Loucy (cell line): Measurements from ENCODE around the gene LAMC3.

ENCODE experiments used
- H2AFZ ChIP-seq: fragments of 200-600 bp; sonication (generic); 2 replicates; pipeline ENCODE4 v1.6.0; 2016; ENCODE audit warnings: antibody characterized with exemption, mild to moderate bottlenecking, low read length, moderate library complexity
- H3F3A ChIP-seq: fragments of 200-600 bp; 2 replicates; pipeline ENCODE4 v1.6.0; 2016; ENCODE audit warnings: antibody characterized with exemption, low read depth, mild to moderate bottlenecking
- H3K27me3 ChIP-seq: fragments of 200-600 bp; sonication (generic); 2 replicates; pipeline ENCODE4 v1.6.1; 2014; ENCODE audit warnings: low read length, mild to moderate bottlenecking; ENCODE audit not compliant: insufficient read depth, poor library complexity, severe bottlenecking
- H3K36me3 ChIP-seq: fragments of 200-600 bp; sonication (generic); 2 replicates; pipeline ENCODE4 v1.6.1; 2016; ENCODE audit warnings: low read length; ENCODE audit not compliant: insufficient read depth
- H3K4me1 ChIP-seq: fragments of 200-600 bp; sonication (generic); 2 replicates; pipeline ENCODE4 v1.5.1; 2014; ENCODE audit warnings: low read length, mild to moderate bottlenecking; ENCODE audit not compliant: insufficient read depth, poor library complexity, severe bottlenecking
- H3K4me2 ChIP-seq: fragments of 200-600 bp; sonication (generic); 2 replicates; pipeline ENCODE4 v1.6.0; 2014; ENCODE audit warnings: antibody characterized with exemption, low read length, low read depth, mild to moderate bottlenecking; ENCODE audit not compliant: poor library complexity, severe bottlenecking
- H3K4me3 ChIP-seq: fragments of 200-600 bp; sonication (generic); 2 replicates; pipeline ENCODE4 v1.5.1; 2014; ENCODE audit warnings: low read length, mild to moderate bottlenecking, mixed read lengths; ENCODE audit not compliant: poor library complexity, severe bottlenecking
- H3K79me2 ChIP-seq: fragments of 200-600 bp; sonication (generic); 2 replicates; pipeline ENCODE4 v1.6.1; 2014; ENCODE audit warnings: low read length; ENCODE audit not compliant: insufficient read depth
- H3K9ac ChIP-seq: fragments of 200-600 bp; sonication (generic); 2 replicates; pipeline ENCODE4 v1.6.0; 2014; ENCODE audit warnings: mild to moderate bottlenecking, low read depth, low read length, moderate library complexity; ENCODE audit not compliant: poor library complexity, severe bottlenecking
- H3K9me2 ChIP-seq: fragments of 200-600 bp; sonication (generic); replicated peaks from 2 replicates; pipeline ENCODE4 v1.6.1; 2016; ENCODE audit warnings: low read depth, low read length, mixed read lengths
- H3K9me3 ChIP-seq: fragments of 200-600 bp; sonication (generic); 2 replicates; pipeline ENCODE4 v1.6.1; 2014; ENCODE audit warnings: mild to moderate bottlenecking, antibody characterized with exemption, low read length, low read depth; ENCODE audit not compliant: insufficient read depth
- H4K20me1 ChIP-seq: fragments of 200-600 bp; sonication (generic); 2 replicates; pipeline ENCODE4 v1.6.0; 2014; ENCODE audit warnings: antibody characterized with exemption, low read length, mild to moderate bottlenecking; ENCODE audit not compliant: insufficient read depth, poor library complexity, severe bottlenecking
- CTCF ChIP-seq: fragments of 200-600 bp; sonication (generic); conservative IDR thresholded peaks from 2 replicates; pipeline ENCODE4 v1.5.1; 2014; ENCODE audit warnings: mild to moderate bottlenecking, antibody characterized with exemption, low read length
- EZH2phosphoT487 ChIP-seq: fragments of 200-600 bp; IDR thresholded peaks from 2 replicates; pipeline ENCODE4 v1.6.1; 2018; ENCODE audit warnings: antibody characterized with exemption, mild to moderate bottlenecking, moderate library complexity, borderline replicate concordance

Gene LAMC3

GRCh38 chr9:131120620-131121228 is 111.8 kb downstream of the LAMC3 start:
- H3F3A ChIP-seq = no peaks in the 10 kb centered on the region
- no peak overlapping the region for H3K4me2 ChIP-seq
- TF ChIP-seq CTCF (no peak), EZH2phosphoT487 (no peak)
- no peaks in the 10 kb centered on the region for H3K27me3 ChIP-seq
- H3K4me1 ChIP-seq = peaks cover 4% of the 10 kb centered on the region
- peaks cover 2% of the 10 kb centered on the region for H4K20me1 ChIP-seq
- H3K79me2 ChIP-seq = peaks cover 8% of the 10 kb centered on the region; the same call in 1 of the 2 replicates
- no peak overlapping the region for H3K4me3 ChIP-seq
- H2AFZ ChIP-seq = no peak overlapping the region
- no peaks in the 10 kb centered on the region for H3K36me3 ChIP-seq
- H3K9me2 ChIP-seq = no peaks in the 10 kb centered on the region
- H3K9me3 ChIP-seq = no peaks in the 10 kb centered on the region
- H3K9ac ChIP-seq = no peak overlapping the region

- Histone ChIP-seq H3K9me3 (no peaks in the 10 kb centered on the region), H4K20me1 (peaks cover 6% of the 10 kb centered on the region), H3K4me2 (no peak overlapping the region), H3K27me3 (no peaks in the 10 kb centered on the region), H3K36me3 (no peaks in the 10 kb centered on the region), H2AFZ (no peak overlapping the region), H3K9ac (no peak overlapping the region), H3F3A (no peaks in the 10 kb centered on the region), H3K4me3 (no peak overlapping the region), H3K79me2 (peaks cover 14% of the 10 kb centered on the region), H3K9me2 (no peaks in the 10 kb centered on the region), H3K4me1 (peaks cover 4% of the 10 kb centered on the region)
- TF ChIP-seq EZH2phosphoT487 (no peak), CTCF (no peak)
Observed at GRCh38 chr9:131121346-131121745, 112.4 kb downstream of the LAMC3 start.

- Histone ChIP-seq H3F3A (no peaks in the 10 kb centered on the region), H3K9me3 (no peaks in the 10 kb centered on the region), H3K27me3 (no peaks in the 10 kb centered on the region), H4K20me1 (peaks cover 10% of the 10 kb centered on the region), H2AFZ (no peak overlapping the region), H3K9ac (no peak overlapping the region), H3K4me1 (peaks cover 4% of the 10 kb centered on the region), H3K9me2 (no peaks in the 10 kb centered on the region), H3K4me3 (no peak overlapping the region), H3K36me3 (no peaks in the 10 kb centered on the region), H3K4me2 (no peak overlapping the region), H3K79me2 (peaks cover 22% of the 10 kb centered on the region)
- no peak for TF ChIP-seq EZH2phosphoT487
- no peak for TF ChIP-seq CTCF
Observed at GRCh38 chr9:131122158-131122557, 113.2 kb downstream of the LAMC3 start.
